Kidney tubule cell (primary cell): ENCODE measurements around the gene NTN4.
"Not testable (repeated sequence)": the region's sequence is repeated elsewhere in the genome, so short reads cannot be mapped to it uniquely, and the experiment has no call there.

Experiments
- DNase-seq: peaks from one replicate; pipeline ENCODE4 v3.0.0-alpha.2; 2018; ENCODE audit warnings: low spot score

Gene NTN4

DNA sequence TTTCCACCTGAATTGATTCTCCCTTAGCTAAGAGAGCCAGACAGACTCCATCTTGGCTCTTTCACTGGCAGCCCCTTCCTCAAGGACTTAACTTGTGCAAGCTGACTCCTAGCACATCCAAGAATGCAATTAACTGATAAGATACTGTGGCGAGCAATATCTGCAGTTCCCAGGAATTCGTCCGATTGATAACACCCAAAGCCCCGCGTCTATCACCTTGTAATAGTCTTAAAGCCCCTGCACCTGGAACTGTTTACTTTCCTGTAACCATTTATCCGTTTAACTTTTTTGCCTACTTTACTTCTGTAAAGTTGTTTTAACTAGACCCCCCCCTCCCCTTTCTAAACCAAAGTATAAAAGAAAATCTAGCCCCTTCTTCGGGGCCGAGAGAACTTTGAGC lies 44.5 kb downstream of the NTN4 start:
- not testable (repeated sequence) for DNase-seq

DNA sequence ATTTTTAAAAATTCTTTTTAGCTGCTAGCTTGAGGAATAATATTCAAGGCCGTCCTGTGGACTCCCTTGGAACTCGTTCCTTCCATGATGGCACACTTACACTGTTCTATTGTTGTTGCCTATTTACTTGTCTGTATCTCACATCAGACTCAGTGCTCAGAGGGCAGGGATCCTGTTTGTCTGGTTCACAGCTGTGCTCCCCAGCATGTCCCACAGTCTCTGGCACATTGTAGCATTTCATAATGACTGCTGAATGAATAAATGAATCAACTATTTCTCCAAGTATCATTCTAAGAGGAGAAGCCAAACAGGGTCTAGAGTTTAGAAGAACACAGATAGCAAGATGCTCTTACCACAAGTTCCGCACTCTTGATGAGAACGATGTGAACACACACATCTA lies 48.0 kb downstream of the NTN4 start:
- no peak for DNase-seq

DNA sequence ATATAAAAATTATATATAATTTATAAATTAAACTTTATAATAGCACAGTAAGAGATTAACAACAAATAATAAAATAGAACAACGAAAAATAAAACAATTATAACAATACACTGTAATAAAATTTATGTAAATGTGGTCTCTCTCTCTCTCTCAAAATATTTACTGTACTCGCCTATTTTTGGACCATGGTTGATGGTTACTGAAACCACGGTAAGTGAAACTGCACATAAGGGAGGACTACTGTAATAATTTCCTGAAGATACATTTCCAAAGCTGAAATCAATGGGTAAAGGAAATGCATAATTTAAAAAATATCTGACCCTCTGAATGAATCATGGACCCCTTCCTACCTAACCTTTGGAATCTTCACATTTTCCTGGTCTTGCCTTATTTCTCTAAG lies 48.9 kb downstream of the NTN4 start:
- DNase-seq, result no peak

DNA sequence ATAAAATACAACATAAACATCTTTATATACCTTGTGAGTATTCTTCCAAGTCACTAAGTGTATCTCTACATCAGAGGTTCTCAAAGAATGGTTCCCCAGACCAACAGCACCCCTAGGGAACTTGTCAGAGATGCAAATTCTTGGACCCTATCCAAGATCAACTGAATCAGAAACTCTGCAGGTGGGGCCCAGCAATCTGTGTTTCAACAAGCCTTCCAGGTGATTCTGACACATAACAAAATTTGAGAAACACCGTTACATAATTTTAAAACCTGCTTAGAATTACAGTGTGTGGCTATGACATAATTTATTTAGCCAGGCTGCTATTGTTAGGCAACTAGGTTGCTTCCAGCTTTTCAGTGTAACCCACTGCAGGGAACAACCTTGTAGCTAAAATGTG lies 49.8 kb downstream of the NTN4 start:
- no peak for DNase-seq

GRCh38 chr12:95739561-95740313 lies 50.8 kb downstream of the NTN4 start:
- DNase-seq, result no peak

- DNase-seq, result no peak
Measured at GRCh38 chr12:95738024-95738611, 52.4 kb downstream of the NTN4 start.

DNA sequence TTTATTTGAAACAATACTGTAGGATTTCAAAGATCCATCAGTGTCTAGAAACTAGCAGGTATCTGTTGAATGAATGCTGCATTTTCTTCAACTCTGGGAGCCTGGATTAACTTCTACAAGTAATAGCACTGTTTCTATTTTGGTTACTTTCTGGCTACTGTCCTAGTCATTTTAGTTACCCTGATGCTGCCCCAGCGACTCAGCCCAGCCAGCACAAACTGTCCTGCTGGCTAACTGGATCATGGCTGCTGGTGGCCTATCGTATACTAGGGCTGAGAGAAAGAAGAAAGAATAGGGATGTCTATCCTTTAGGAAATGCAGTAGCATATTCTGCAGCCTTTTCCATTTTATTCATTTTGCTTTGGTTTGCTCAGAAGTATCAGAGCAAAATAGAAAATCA lies 53.9 kb downstream of the NTN4 start:
- DNase-seq, result no peak

DNA sequence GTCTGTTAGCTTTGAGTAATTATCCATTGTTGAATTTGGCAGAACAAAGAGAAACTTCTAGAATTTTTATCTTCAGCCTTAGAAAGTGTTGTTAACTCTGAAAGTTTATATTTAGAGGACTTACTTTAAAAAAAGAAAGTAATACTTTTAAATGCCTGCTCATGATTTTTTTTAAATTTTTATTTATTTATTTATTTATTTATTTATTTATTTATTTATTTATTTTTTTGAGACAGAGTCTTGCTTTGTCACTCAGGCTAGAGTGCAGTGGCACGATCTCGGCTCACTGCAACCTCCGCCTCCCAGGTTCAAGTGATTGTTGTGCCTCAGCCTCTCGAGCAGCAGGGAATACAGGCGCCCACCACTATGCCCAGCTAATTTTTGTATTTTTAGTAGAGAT lies 54.8 kb downstream of the NTN4 start:
- not testable (repeated sequence) for DNase-seq

- peak; percentile 13 for DNase-seq
Measured at GRCh38 chr12:95733141-95733825, 57.3 kb downstream of the NTN4 start.

GRCh38 chr12:95731519-95731958 lies 59.0 kb downstream of the NTN4 start:
- DNase-seq, result no peak

GRCh38 chr12:95730457-95730856 lies 60.1 kb downstream of the NTN4 start:
- no peak for DNase-seq

- no peak for DNase-seq
Measured at GRCh38 chr12:95726903-95727302, 63.7 kb downstream of the NTN4 start.

DNA sequence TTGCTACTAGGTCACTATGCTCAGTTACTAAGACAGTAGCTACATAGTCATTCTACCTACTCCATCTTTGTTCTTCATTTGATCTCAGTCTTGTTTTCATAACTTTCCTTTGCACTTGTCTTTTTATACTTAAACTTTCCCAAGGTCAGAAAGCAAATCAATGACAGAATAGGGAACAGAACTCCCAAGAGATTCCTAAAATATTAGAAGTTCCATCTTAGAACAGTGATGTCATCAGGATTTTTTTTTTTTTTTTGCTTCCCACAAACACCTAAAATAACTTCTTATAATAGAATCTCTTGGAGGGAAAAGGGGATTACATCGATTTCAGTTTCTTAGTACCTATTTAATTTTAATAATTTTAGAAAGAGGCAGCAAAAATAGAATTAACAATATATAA lies 65.8 kb downstream of the NTN4 start:
- DNase-seq, result no peak

GRCh38 chr12:95723693-95724384 lies 66.7 kb downstream of the NTN4 start:
- peak; percentile 35 for DNase-seq

- no peak for DNase-seq
Measured at GRCh38 chr12:95721320-95721719, 69.2 kb downstream of the NTN4 start.

DNA sequence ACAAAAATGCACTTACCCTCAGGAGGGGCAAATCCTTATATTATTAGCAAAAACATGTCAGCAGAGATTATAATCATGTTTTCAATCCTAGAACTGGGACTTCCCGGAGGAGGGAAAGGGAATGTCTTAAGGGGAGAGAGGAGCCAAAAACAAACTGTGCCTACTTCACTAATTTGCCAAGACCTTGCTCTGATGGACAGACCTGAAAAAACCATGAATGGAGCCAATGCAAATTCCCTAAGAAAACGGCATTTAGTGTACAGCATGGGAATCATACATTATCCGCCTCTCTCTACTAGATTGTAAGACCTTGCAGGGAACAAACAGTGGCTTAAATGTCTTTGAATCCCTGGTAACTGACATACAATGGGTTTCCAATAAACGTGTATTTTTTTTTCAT lies 70.4 kb downstream of the NTN4 start:
- DNase-seq, result no peak

- DNase-seq, result no peak
Measured at GRCh38 chr12:95718772-95719171, 71.8 kb downstream of the NTN4 start.

DNA sequence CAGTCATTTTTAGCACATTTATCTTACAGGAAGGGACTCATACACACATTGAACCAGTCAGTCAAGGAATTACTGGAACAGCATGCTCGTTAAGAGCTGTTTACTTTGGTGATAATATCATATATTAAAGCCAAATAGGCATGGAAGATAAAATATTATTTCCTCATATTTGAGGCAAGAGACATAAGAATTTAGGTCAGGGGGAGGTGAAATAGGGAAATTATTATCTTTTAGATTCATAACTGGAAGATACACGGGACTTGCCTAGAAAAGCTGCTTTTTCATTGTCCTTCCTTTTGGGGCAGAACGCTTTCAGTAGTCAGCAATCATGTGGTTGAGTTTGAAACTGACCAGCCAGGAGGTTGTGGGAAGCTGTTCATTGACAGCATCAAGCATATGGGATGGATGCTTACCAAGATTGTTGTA lies 72.5 kb downstream of the NTN4 start:
- peak; percentile 4 for DNase-seq

DNA sequence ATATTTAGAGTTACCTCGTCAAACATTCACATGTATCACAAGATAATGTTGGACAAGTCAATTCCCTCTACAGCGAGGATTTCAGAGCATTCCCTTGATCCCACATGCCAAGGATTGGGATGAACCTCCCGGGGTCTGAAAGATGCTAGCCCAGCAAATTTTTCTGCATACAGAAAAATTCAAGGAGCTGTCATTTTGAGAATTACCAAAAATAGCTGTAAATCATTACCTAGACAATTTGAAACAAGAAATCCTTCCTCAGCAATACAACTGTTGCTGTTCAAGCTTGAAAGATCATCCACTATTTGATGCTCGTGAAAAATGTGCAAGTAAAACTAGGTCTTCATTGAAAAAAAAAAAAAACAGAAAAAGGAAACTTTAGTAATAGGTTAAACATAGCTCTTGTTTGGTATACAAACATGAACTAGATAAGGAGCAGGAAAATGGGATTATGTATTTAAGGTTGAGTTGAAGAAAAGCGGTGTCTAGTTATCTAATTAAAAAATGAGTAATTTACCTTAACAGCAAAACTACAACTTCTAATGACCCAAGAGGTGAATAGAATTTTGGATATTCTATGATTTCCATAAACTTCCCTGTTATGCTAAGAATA lies 73.1 kb downstream of the NTN4 start:
- peak; percentile 63 for DNase-seq

DNA sequence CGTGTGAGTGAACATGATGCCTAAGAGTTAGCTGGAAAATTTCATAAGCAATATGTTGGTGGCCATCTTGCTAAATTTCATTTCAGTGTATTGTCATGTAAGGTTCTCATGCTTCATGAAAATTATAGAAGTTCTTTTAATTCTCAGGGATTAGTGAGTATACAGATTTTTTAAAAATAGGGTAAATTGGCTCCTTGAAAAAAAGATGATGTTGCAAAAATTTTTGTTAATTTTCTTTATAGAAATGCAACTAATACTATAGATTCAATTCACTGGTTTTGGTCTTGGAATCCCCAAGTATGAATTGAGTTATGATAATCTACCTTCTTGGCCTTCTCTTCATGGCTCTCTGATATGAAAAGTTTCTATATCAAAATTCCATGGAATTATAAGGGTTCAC lies 75.4 kb downstream of the NTN4 start:
- no peak for DNase-seq

GRCh38 chr12:95712269-95712668 lies 78.3 kb downstream of the NTN4 start:
- DNase-seq, result no peak

- no peak for DNase-seq
Measured at GRCh38 chr12:95710386-95710785, 80.2 kb downstream of the NTN4 start.
